HTR-8/SVneo (cell line): ENCODE data around the gene ASF1B.

Experiments used
- DNase-seq: peaks from one replicate; pipeline ENCODE4 v3.0.0; 2011; ENCODE audit warnings: low spot score, mixed read lengths; ENCODE audit not compliant: insufficient read length
- FAIRE-seq: peaks from 2 replicates; lab custom pipeline; 2011; peaks lifted over from hg19 to GRCh38; lab: Jason Lieb, UNC

Gene ASF1B

GRCh38 chr19:14090509-14091080, 45.8 kb downstream of the ASF1B start, which contains the start of gene SAMD1:
SAMD1 (minus strand) TSS chr19:14090751.
- FAIRE-seq (no peak), DNase-seq (peak; percentile 80)

GRCh38 chr19:14089662-14090508, 46.5 kb downstream of the ASF1B start:
- no peak for FAIRE-seq

GRCh38 chr19:14089412-14089661, 47.1 kb downstream of the ASF1B start:
- FAIRE-seq (no peak), DNase-seq (no peak)

More at GRCh38 chr19:14089662-14090508, 46.5 kb downstream of the ASF1B start:
- peak; percentile 34 for DNase-seq

GRCh38 chr19:14088634-14089411, 47.6 kb downstream of the ASF1B start:
- no peak for FAIRE-seq
- DNase-seq, result no peak

- FAIRE-seq (no peak), DNase-seq (no peak)
These were observed 50.3 kb downstream of the ASF1B start for GRCh38 chr19:14086098-14086497.

- no peak for FAIRE-seq
- no peak for DNase-seq
These were observed 50.9 kb downstream of the ASF1B start, which contains the start of gene C19orf67 for GRCh38 chr19:14085309-14085995. C19orf67 (minus strand) TSS chr19:14085783; CDS start chr19:14085627, 156 bp downstream.

- no peak for FAIRE-seq
- DNase-seq, result no peak
These were observed 53.8 kb downstream of the ASF1B start for GRCh38 chr19:14082675-14082960.

GRCh38 chr19:14081797-14082674, 54.4 kb downstream of the ASF1B start:
- DNase-seq (no peak), FAIRE-seq (no peak)

GRCh38 chr19:14080887-14081796, 55.2 kb downstream of the ASF1B start:
- peak; percentile 77 for FAIRE-seq
- peak; percentile 98 for DNase-seq

GRCh38 chr19:14078411-14078810, 58.0 kb downstream of the ASF1B start:
- FAIRE-seq (no peak), DNase-seq (no peak)

- peak; percentile 45 for DNase-seq
- no peak for FAIRE-seq
These were observed 62.2 kb downstream of the ASF1B start for GRCh38 chr19:14073925-14074838.

- DNase-seq, result peak; percentile 56
- no peak for FAIRE-seq
These were observed 63.0 kb downstream of the ASF1B start for GRCh38 chr19:14073261-14073924.

- DNase-seq (no peak), FAIRE-seq (no peak)
These were observed 63.7 kb downstream of the ASF1B start, which contains the start of gene MISP3 for GRCh38 chr19:14072535-14073260. MISP3 (plus strand) TSS chr19:14072786; CDS start chr19:14073310, 524 bp downstream.

GRCh38 chr19:14070268-14071050, 65.9 kb downstream of the ASF1B start:
- no peak for DNase-seq
- no peak for FAIRE-seq
